Measurements from ENCODE around the gene ABCG4.
"Not testable (repeated sequence)": the region's sequence is repeated elsewhere in the genome, so short reads cannot be mapped to it uniquely, and the experiment has no call there.

The ABCG4 gene

DNA sequence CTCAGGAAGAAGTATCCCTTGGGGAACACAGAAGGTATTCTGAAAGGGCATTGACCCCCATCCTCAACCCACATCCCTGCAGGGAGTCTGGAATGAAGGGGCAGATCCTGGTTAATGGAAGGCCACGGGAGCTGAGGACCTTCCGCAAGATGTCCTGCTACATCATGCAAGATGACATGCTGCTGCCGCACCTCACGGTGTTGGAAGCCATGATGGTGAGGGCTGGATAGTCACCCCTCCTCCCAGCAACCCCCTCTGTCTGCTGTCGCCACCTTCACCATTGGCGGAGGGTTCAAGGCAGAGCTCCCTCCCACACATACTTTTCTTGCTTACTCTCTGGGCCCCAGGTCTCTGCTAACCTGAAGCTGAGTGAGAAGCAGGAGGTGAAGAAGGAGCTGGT lies 5.3 kb downstream of the ABCG4 start:
- DNase-seq (ENCODE audit: low spot score), result no peak

DNA sequence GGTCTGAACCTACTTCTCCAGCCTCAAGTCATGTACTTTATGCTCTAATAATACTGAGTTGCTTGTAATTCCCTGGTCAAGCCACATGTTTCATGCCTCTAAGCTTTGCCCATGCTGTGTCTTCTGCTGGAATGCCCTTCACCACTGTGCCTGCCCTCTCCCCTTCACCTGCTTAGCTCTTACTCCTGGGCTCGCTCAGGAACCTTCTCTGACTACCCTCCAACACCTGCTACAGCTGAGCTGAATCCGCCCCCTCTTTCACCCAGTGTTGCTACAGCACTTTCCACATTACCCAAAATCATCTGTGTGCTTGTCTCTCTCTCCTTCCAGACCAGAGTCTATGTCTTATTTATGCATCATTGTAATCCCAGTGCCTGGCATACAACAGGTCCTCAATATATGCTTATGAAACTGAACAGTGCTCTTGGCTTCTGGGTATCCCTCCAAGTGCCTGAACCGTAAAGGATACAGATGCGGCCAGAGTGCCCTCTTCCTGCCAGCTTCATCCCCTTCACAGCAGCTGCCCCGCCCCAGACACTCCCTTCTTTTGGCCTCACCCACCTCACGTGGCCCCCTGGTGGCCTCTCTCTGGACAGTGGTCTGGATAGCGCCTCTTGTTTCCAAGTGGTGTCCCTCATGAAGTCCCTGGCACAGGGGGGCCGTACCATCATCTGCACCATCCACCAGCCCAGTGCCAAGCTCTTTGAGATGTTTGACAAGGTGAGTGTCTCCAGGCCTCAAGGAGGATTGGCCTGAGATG lies 7.1 kb downstream of the ABCG4 start:
- DNase-seq (ENCODE audit: low spot score), result no peak

DNA sequence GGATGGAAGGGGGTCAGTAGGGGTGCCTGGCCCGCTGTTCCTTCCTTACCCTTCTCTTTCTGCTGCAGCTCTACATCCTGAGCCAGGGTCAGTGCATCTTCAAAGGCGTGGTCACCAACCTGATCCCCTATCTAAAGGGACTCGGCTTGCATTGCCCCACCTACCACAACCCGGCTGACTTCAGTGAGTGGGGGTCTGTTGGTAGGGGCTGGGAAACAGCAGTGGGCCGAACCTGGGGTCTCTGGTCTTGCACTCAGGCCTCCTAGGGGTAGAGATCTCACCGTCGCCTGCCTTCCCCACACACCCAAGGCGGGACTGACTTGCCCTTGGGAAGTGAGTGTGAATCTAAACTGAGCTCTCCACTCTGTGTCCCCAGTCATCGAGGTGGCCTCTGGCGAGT lies 7.6 kb downstream of the ABCG4 start:
- no peak for DNase-seq (ENCODE audit: low spot score)

DNA sequence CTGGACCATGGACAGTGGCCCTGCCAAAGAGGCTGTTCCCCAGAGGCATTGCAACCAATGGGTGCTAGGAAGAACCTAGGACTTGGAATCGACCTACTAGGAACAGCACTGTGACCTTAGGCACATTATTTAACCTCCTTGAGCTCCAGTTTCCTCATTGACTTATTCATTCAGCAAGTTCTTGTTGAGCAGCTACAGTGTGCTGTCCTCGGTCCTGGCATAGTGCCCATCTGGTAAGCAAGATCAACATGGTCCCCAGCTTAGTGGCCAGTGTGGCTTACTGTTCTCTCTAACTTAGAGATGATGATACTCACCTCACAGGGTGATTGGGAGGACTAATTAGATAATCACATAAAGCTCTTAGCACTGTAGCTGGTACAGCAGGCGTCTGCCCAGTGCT lies 8.2 kb downstream of the ABCG4 start:
- no peak for DNase-seq (ENCODE audit: low spot score)

DNA sequence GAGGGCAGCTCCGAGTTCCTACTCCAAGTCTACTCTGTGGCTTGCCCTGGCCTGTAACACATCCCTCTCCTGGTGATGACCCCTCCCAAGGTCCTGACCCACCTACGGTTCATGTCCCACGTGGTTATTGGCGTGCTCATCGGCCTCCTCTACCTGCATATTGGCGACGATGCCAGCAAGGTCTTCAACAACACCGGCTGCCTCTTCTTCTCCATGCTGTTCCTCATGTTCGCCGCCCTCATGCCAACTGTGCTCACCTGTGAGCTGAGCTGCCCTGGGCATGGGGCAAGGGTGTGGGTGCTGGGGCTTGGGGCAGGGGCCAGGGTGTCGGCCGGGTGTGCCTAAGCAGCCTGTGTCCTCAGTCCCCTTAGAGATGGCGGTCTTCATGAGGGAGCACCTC lies 9.6 kb downstream of the ABCG4 start:
- DNase-seq (ENCODE audit: low spot score), result no peak

DNA sequence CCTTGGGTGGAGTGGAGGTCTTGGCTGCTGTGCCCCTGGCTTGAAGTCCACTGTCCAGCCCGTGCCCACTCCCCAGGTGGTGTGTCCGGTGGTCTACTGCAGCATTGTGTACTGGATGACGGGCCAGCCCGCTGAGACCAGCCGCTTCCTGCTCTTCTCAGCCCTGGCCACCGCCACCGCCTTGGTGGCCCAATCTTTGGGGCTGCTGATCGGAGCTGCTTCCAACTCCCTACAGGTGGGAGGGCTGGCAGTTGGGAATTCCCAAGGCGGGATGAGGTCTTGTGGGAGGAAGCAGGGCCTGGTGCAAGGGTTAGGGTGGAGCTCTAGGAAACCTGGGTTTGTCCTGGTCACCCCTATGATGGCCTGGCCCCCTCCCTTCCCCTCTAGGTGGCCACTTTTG lies 11.3 kb downstream of the ABCG4 start:
- DNase-seq (ENCODE audit: low spot score), result no peak

DNA sequence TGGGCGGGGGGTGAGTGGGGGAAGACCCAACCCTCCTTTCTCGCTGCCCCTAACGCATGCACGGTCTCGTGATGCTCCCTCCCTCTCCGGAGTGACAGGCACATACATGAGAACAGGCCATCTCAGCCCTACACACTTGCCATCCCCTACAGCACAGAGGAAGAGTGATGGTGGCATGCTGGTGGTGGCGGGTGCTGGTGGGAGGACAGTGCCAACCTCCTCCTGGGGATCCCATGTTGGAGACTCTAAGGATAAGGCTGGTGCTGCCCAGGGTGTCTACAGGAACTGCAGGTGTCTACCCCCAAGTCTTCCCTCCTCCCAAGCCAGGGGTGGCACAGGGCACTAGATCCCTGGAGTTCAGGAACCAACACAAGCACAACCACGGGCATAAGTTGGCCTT lies 13.0 kb downstream of the ABCG4 start:
- no peak for DNase-seq (ENCODE audit: low spot score)

DNA sequence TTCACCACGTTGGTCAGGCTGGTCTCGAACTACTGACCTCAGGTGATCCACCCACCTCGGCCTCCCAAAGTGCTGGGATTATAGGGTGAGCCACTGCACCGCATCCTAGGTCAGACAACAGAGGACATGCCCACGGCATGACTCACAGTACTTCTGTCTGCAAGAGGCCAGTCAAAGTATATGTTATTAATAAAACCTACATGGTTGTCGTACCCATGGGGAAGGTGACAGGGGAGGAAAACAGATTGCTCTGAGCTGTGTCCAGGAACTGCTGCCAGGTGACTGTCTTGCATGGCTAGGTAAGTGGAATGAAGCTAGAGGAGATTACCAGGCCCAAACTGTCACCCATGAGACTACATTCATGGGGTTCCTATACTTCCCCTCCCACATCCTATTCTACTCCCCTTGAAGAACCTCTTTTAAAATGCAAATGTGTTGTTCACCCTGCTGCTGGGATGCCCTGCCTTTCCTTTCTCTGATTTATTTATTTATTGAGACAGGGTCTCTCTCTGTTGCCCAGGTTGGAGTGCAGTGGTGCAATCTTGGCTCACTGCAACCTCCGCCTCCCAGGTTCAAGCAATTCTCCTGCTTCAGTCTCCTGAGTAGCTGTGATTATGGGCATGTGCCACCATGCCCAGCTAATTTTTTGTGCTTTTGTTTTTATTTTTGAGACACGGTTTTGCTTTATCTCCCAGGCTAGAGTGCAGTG lies 17.7 kb downstream of the ABCG4 start:
- DNase-seq (ENCODE audit: low spot score), result no peak

DNA sequence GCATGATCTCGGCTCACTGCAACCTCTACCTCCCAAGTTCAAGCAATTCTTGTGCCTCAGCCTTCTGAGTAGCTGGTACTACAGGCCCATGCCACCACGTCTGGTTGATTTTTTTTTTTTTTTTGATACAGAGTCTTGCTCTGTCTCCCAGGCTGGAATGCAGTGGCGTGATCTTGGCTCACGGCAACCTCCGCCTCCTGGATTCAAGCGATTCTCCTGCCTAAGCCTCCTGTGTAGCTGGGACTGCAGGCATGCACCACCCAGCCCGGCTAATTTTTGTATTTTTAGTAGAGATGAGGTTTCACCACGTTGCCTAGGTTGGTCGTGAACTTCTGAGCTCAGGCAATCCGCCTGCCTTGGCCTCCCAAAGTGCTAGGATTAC lies 18.2 kb downstream of the ABCG4 start:
- not testable (repeated sequence) for DNase-seq (ENCODE audit: low spot score)

DNA sequence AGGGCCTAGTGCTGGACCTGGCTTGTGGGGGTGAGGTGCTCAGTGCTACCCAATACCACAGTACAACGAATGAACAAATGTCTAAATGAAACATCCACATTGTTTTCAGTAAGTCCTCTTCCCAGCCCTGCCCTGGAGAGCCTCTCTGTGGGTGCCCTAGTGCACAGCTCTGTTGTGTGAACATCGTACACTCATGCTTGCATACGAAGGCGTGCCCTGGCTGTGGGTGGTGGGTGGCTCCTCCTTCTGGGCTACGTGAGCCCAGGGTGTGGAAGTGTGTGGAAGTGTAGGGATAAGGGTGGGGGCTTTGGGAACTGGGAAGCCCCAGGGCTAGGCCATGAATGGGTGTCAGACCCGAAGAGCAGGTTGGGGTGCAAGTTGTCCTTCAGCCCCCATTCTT lies 19.1 kb downstream of the ABCG4 start:
- no peak for DNase-seq (ENCODE audit: low spot score)

DNA sequence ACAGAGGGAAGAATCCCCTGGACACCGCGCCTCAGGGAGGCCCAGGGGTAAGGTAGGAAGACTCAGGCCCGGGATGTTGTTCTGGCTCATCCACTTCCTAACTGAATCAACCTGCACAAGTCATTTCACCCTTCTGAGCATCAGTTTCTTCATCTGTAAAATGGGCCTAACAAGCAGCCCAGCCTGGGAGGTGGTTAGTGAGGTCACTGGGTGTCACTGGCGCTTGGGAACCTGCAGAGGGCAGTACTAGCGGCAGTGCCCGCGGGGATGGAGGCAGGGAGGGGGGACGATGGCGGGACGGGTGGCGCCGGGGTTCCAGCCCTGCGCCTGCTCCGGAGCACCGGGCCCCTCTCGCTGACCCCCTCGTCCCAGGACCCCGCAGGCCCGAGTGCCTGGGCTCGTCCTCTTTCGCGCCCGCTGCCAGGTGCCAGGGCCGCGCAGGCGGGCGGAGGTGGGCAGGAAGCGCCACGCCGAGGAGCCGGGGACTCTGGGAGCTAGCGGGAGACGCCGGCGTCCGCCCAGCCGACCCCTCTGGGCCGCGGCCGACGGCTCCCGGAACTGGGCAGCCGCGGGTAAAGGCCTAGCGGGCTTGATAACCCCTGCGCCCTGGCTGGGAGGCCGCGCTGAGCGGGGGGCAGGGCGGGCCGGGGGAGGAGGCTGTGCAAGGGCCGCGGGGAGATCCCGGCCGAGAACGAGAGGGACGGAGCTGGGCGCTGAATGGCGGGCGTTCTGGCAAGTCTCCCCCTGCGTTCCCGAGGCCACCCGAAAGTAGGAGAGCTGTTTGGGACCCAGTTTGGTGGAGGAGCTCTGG lies 19.8 kb downstream of the ABCG4 start, which contains the start of gene NLRX1:
Gene NLRX1 (plus strand): TSS at position 255 of the 811 bp plus-strand sequence. CDS start 2,679 bp downstream, outside the sequence.
- peak; percentile 90 for DNase-seq (ENCODE audit: low spot score)

DNA sequence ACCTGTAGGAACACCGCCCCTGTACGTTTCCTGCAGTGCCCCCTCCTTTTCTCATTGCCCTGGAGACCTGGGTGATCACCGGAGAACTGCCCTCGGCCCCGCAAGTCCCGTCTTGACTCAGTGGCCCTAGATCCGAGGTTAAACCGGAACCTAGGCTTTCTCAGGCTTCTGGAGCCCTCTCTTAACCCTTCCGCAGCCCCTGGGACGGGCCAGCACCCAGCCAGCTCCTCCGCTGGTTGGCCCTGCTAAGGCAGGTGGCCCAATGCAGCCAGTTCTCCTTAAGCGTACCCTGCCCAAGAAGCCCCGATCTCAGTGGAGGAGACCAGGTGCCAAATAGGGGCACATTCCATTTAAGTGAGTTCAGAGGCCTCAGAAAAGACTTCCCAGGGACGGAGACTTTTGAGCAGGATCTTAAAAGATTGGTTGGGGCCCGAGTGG lies 20.4 kb downstream of the ABCG4 start:
- no peak for DNase-seq (ENCODE audit: low spot score)

DNA sequence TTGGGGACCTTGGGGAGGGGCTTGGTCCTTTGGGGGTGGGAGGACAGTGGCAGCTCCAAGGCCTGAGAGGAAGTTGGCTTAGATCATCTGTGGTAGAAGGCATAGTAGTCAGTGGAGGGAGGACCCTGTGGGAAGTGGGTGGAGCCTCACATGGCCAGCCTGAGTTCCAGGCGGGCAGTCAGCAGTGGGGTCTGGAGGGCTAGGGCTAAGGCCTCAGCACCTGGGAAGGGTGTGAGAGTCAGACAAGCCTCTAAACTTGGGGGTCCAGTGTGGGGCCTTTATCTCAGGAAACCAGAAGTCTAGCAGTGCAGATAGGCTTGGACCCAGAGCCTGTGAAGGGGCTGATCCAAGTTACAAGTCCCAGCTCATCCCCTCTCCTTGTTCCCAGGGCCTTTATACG lies 23.7 kb downstream of the ABCG4 start:
- DNase-seq (ENCODE audit: low spot score), result no peak

DNA sequence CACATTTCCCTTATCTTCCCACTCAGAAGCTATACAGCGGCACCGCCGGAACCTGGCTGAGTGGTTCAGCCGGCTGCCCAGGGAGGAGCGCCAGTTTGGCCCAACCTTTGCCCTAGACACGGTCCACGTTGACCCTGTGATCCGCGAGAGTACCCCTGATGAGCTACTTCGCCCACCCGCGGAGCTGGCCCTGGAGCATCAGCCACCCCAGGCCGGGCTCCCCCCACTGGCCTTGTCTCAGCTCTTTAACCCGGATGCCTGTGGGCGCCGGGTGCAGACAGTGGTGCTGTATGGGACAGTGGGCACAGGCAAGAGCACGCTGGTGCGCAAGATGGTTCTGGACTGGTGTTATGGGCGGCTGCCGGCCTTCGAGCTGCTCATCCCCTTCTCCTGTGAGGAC lies 24.6 kb downstream of the ABCG4 start:
- no peak for DNase-seq (ENCODE audit: low spot score)

DNA sequence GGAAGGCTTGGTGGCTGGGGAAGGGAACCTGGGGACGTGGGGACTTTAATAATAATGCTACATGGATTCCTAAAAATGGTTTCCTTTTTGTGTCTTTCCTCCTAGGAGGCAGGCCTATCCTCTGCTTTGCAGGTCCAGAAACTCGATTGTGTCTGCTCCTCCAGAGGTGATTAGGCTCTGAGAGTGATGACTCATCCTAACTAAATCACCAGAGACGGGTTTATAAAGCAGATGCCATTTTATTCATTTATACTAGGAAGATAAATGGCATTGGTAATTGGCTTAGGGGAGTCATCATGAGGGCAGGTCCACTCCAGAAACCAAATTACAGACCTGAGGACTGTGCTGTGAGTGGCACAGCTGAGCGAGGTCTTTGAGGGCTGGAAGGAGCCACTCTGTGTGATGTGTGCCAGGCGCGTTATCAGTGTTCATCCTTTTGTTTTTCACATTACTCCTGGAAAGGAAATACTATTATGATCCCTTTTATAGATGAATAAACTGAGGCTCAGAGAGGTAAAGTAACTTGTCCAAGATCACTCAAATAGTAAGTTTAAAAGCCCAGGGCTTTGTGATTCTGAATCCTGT lies 26.7 kb downstream of the ABCG4 start:
- DNase-seq (ENCODE audit: low spot score), result no peak

DNA sequence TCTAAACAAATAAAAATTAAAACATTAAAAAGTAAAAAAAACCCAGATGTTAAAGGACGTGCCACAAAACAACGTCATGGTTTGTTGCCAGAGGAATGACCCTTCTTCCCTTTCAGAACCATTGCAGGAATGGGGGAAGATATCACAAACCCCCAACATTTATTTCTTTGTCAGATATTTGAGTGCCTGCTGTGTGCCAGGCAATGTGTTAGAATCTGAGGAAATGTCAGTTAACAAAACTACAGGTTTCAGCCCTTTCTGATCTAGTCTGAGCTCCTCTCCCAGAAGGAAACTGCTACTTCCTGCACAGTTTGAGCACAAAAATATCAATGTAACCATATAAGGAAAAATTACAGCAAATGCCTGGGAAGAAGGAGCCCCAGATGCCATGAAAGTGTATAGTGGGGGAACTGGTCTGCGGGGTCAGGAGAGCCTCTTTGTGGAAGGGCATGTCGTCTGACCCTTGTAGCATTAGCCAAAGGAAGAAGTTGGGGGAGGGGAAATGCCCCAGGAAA lies 29.4 kb downstream of the ABCG4 start:
- DNase-seq (ENCODE audit: low spot score), result no peak

DNA sequence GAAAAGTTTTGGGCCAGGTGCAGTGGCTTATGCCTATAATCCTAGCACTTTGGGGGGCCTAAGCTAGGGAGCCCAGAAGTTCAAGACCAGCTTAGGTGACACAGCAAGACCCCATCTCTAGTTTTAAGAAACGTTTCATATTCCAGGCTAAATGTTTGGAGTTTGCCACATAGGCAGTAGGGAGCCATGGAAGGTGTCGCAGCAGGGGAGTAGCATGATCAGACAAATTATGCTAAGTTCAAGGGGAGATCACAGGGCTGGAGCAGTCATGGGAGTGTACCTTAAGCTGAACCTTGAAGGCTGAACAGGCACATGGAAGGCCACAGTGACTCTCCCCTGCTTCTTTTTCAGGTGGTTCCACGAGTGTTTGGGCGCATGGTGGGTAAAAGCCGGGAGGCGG lies 30.5 kb downstream of the ABCG4 start:
- no peak for DNase-seq (ENCODE audit: low spot score)

DNA sequence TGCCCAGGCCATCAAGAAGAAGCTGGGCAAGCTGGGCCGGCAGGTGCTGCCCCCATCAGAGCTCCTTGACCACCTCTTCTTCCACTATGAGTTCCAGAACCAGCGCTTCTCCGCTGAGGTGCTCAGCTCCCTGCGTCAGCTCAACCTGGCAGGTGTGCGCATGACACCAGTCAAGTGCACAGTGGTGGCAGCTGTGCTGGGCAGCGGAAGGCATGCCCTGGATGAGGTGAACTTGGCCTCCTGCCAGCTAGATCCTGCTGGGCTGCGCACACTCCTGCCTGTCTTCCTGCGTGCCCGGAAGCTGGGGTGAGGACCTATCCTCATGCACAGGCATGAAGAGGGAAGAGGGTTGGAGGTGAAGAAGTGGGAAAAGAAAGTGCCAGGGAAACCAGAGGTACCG lies 31.1 kb downstream of the ABCG4 start:
- DNase-seq (ENCODE audit: low spot score), result no peak

DNA sequence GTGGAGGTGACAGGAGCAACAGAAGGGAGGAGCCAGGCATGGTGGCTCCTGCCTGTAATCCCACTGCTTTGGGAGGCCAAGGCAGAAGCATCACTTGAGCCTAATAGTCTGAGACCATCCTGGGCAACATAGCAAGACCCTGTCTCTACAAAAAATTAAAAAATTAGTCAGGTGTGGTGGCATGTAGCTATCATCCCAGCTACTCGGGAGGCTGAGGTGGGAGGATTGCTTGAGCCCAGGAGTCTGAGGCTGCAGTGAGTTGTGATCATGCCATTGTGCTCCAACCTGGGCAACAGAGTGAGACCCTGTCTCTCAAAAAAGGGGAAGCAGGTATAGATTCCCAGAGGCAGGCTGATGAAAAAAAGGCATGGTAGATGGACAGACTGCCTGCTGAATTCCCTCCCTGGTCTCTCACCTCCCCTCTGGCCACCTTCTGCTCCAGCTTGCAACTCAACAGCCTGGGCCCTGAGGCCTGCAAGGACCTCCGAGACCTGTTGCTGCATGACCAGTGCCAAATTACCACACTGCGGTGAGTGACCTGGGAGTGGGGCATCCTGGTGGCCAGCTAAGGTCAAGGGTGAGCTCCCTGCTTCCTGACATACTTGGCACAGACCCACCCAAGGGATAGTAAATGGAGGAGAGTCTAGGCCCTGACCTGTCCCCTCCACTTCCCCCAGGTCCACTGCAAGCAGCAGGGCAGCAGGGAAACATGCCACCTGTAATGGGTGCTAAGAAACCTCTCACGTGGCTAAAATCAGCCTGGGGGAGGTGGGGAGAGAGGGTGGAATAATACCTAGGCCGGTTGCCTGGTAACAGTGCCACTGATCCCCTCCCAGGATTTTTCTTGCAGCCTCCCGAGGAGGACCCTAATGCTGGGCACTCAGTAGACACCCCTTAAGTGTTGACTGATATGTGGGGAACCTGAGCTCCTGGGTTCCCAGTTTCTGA lies 32.2 kb downstream of the ABCG4 start:
- DNase-seq (ENCODE audit: low spot score), result no peak

DNA sequence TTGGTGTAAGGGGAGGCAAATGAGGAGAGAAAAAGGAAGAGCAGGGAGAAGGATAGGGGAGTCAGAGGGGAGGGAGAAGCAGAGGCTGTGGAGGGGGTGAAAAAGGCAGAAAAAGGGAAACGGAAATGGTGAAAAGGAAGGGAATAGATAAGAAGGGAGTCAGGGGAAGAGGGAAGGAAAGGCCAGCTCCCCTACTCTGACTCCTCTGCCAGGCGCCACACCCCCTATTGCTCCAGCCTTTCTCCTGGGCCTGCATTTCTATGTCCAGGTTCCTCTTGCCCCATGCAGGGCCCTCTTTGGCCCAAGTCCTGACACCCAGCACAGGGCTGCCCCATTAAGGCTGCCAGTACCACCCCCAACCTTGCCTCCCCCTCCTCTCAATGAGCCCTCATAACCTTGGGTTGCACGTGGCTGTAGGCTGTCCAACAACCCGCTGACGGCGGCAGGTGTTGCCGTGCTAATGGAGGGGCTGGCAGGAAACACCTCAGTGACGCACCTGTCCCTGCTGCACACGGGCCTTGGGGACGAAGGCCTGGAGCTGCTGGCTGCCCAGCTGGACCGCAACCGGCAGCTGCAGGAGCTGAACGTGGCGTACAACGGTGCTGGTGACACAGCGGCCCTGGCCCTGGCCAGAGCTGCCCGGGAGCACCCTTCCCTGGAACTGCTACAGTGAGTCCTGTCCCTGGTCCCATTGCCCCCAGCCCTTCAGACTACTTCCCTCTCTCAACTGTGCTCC lies 33.0 kb downstream of the ABCG4 start:
- DNase-seq (ENCODE audit: low spot score), result no peak

All from COLO829 (cell line).